Epithelial cell of prostate (primary cell): Measurements from ENCODE around the gene TTBK2.
A peak's percentile ranks its signal among the peaks of the same experiment; 100 is the strongest.
"Not testable (repeated sequence)": the region's sequence is repeated elsewhere in the genome, so short reads cannot be mapped to it uniquely, and the experiment has no call there.

Experiments used
- DNase-seq: peaks from one replicate; pipeline ENCODE4 v3.0.0-alpha.2; 2011; ENCODE audit warnings: low read depth, low spot score
- H3K27ac ChIP-seq: fragments of 450-650 bp; 2 replicates; pipeline ENCODE4 v1.5.1; 2017; ENCODE audit warnings: mild to moderate bottlenecking

The TTBK2 gene

GRCh38 chr15:42911058-42911592 is 9.5 kb downstream of the TTBK2 start:
- DNase-seq, result no peak
- H3K27ac ChIP-seq, result no peak overlapping the region

GRCh38 chr15:42908538-42908937 is 12.0 kb downstream of the TTBK2 start:
- no peak for DNase-seq
- peak overlapping the region; percentile 45 for H3K27ac ChIP-seq

GRCh38 chr15:42903388-42904324 is 16.9 kb downstream of the TTBK2 start:
- H3K27ac ChIP-seq, result no peak overlapping the region
- DNase-seq, result no peak

GRCh38 chr15:42893911-42894310 is 26.7 kb downstream of the TTBK2 start:
- H3K27ac ChIP-seq, DNase-seq: not testable (repeated sequence)

GRCh38 chr15:42891569-42891968 is 29.0 kb downstream of the TTBK2 start:
- H3K27ac ChIP-seq, result peak overlapping the region; percentile 85
- no peak for DNase-seq

GRCh38 chr15:42890161-42890913 is 30.2 kb downstream of the TTBK2 start:
- peak overlapping the region; percentile 85 for H3K27ac ChIP-seq
- peak; percentile 60 for DNase-seq

GRCh38 chr15:42887384-42887783 is 33.2 kb downstream of the TTBK2 start:
- not testable (repeated sequence) for H3K27ac ChIP-seq, DNase-seq

- no peak for DNase-seq
- no peak overlapping the region for H3K27ac ChIP-seq
These were observed 40.5 kb downstream of the TTBK2 start for GRCh38 chr15:42880121-42880520.

GRCh38 chr15:42879443-42879842 is 41.1 kb downstream of the TTBK2 start:
- no peak for DNase-seq

GRCh38 chr15:42876224-42876623 is 44.4 kb downstream of the TTBK2 start:
- H3K27ac ChIP-seq, result no peak overlapping the region
- DNase-seq, result no peak

More at GRCh38 chr15:42879443-42879842, 41.1 kb downstream of the TTBK2 start:
- H3K27ac ChIP-seq, result no peak overlapping the region

- DNase-seq, result no peak
- H3K27ac ChIP-seq, result no peak overlapping the region
These were observed 51.9 kb downstream of the TTBK2 start for GRCh38 chr15:42868683-42869082.

- no peak for DNase-seq
- H3K27ac ChIP-seq, result no peak overlapping the region
These were observed 56.9 kb downstream of the TTBK2 start for GRCh38 chr15:42863572-42864239.

GRCh38 chr15:42858999-42859789 is 61.4 kb downstream of the TTBK2 start:
- H3K27ac ChIP-seq, result peak overlapping the region; percentile 25
- DNase-seq, result no peak

GRCh38 chr15:42858540-42858939 is 62.0 kb downstream of the TTBK2 start:
- peak overlapping the region; percentile 25 for H3K27ac ChIP-seq

GRCh38 chr15:42854576-42854975 is 66.0 kb downstream of the TTBK2 start:
- no peak for DNase-seq
- H3K27ac ChIP-seq, result no peak overlapping the region

More at GRCh38 chr15:42858540-42858939, 62.0 kb downstream of the TTBK2 start:
- DNase-seq, result peak; percentile 37

- no peak for DNase-seq
- no peak overlapping the region for H3K27ac ChIP-seq
These were observed 70.7 kb downstream of the TTBK2 start for GRCh38 chr15:42849836-42850235.

GRCh38 chr15:42848846-42849245 is 71.7 kb downstream of the TTBK2 start:
- no peak overlapping the region for H3K27ac ChIP-seq
- no peak for DNase-seq

GRCh38 chr15:42846647-42847046 is 73.9 kb downstream of the TTBK2 start:
- H3K27ac ChIP-seq, result peak overlapping the region; percentile 58
- no peak for DNase-seq

GRCh38 chr15:42845581-42845980 is 75.0 kb downstream of the TTBK2 start:
- DNase-seq, result peak; percentile 87
- peak overlapping the region; percentile 58 for H3K27ac ChIP-seq
